GM18498 (cell line): Measurements from ENCODE around the gene IL4R.
"Not testable (repeated sequence)": the region's sequence is repeated elsewhere in the genome, so short reads cannot be mapped to it uniquely, and the experiment has no call there.

Experiments
- ATAC-seq: cut with Tn5 transposase; IDR thresholded peaks from one replicate; pipeline ENCODE4 v1.9.1; 2021; ENCODE audit warnings: mild to moderate bottlenecking, moderate library complexity; ENCODE audit not compliant: unreplicated experiment

Gene IL4R

GRCh38 chr16:27327586-27327915 is 13.8 kb downstream of the IL4R start:
- no peak for ATAC-seq

GRCh38 chr16:27328937-27329336 is 15.2 kb downstream of the IL4R start:
- no peak for ATAC-seq

DNA sequence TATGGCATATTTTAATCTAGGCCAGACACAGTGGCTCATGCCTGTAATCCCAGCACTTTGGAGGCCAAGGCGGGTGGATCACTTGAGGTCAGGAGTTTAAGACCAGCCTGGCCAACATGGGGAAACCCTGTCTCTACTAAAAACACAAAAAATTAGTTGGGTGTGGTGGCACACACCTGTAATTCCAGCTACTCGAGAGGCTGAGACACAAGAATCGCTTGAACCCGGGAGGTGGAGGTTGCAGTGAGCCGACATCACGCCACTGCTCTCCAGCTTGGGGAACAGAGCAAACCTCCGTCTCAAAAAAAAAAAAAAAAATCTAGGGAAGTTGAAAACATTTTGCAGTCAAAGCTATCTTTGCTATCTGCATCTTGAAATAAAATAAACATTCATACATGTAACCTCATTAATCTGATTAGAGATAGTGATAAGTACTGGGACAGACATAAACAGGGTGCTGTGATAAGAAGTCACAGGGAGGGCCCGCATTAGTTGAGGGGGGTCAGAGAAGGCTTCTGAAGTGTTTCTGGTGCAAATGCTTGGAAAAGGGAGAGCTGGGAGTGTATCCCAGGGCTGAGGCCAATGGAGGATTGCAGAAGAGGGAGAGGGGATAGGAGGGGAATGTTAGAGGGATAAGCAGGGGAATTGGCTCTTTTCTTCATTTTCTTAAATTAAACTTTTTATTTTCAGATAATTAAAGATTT is 15.8 kb downstream of the IL4R start:
- not testable (repeated sequence) for ATAC-seq

GRCh38 chr16:27330542-27330941 is 16.8 kb downstream of the IL4R start:
- no peak for ATAC-seq

- no peak for ATAC-seq
These were observed 18.3 kb downstream of the IL4R start for GRCh38 chr16:27332105-27332504.

DNA sequence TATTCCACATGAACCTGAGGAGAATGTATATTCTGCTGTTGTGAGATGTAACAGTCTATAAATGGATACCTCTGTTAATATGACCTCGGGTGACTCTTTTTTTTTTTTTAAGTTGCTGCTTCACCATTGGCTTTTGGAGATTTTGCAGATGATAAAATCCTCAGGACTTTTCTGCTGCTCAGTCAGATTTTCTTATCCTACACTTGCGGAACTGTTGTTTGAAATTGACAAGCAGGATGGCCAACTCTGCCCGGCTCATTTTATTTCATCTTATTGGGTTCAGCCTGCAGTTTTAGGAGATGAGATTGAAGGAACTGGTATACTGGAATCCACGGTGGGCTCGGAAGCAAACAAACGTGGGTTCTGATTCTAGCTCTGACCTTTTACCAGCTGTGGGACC is 19.3 kb downstream of the IL4R start:
- ATAC-seq, result no peak

- no peak for ATAC-seq
These were observed 19.8 kb downstream of the IL4R start for GRCh38 chr16:27333549-27333948.

- ATAC-seq, result no peak
These were observed 20.5 kb downstream of the IL4R start for GRCh38 chr16:27334192-27334764.

DNA sequence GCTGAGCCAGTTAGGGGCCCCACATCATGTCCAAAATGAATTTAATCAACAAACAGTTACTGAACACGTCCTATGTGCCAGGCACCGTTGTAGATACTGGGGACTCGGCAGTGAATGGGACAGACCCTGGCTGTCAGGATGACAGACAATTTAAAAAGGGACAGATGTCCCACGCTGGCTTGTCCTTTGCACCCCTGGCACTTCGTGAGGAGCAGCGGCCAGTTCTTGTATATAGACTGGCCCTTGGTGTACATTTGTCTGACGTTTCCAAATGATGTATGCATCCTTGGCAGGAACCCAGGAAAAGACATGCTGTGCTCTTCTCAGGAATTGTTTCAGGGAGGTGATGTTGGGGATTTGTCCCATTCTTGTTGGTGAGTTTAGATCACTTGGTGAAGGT is 21.1 kb downstream of the IL4R start:
- no peak for ATAC-seq

GRCh38 chr16:27335349-27336053 is 21.7 kb downstream of the IL4R start:
- no peak for ATAC-seq

DNA sequence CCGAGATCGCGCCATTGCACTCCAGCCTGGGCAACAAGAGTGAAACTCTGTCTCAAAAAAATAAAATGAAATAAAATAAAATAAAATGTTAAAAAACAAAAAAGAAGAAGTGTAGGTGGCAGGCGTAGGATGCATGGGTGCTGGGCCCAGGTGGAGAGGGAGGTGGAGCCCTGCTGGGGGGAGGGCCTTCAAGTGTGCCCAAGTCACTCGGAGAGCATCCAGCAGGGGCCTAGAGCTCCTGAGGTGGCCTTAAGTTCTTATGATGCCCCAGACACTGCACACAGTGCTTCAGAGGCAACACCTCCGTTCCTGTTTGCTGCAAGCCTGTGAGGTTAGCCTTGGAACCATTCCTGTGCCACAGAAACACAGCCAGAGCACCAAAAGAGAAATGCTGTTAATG is 23.2 kb downstream of the IL4R start:
- no peak for ATAC-seq

- ATAC-seq, result no peak
These were observed 25.4 kb downstream of the IL4R start for GRCh38 chr16:27339180-27339579.

DNA sequence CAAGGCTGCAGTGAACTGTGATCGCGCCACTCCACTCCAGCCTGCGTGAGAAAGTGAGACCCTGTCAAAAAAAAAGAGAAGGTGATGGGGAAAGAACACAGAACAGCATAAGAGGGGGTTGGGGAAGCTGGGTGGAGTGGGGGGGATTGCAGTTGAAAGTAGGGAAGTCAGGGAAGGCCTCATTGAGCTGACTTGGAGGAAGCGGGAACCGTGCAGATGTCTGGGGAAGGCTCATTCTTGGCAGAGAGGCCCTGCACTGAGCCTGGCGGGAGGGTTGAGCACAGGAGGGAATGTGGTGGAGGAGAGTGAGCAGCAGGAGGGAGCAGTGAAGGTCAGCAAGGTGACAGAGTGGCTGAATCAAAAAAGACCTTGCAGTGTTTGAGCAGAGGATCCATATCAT is 26.9 kb downstream of the IL4R start:
- ATAC-seq, result no peak

- ATAC-seq, result no peak
These were observed 27.8 kb downstream of the IL4R start for GRCh38 chr16:27341549-27341948.

DNA sequence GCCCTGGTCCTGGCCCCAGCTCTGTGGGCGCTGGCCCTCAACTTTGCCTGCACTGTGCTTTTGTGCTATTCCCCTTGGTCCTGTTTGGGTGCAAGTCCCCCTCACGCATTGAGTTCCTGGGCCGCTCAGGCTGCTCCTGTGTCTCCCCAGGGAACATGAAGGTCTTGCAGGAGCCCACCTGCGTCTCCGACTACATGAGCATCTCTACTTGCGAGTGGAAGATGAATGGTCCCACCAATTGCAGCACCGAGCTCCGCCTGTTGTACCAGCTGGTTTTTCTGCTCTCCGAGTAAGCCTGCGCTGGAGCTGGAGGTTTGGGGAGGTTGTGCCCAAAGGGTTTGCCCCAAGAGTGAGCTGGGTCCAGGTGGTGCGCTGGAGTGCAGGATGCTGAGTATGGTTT is 28.2 kb downstream of the IL4R start:
- no peak for ATAC-seq

DNA sequence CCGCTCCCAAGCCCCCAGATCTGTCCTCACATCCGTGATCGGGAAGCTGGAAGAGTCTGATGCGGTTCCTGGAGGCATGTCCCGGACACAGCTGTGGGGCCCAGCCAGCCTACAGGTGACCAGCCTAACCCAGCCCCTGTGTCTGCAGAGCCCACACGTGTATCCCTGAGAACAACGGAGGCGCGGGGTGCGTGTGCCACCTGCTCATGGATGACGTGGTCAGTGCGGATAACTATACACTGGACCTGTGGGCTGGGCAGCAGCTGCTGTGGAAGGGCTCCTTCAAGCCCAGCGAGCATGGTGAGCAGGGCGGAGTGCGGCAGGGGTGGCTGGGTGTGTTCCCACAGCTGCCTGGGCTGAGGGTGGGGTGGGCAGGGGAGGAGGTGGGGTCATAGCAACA is 30.9 kb downstream of the IL4R start:
- ATAC-seq, result no peak

- no peak for ATAC-seq
These were observed 31.4 kb downstream of the IL4R start for GRCh38 chr16:27345201-27345600.

GRCh38 chr16:27346819-27347218 is 33.0 kb downstream of the IL4R start:
- no peak for ATAC-seq

- no peak for ATAC-seq
These were observed 34.3 kb downstream of the IL4R start for GRCh38 chr16:27347930-27348685.

DNA sequence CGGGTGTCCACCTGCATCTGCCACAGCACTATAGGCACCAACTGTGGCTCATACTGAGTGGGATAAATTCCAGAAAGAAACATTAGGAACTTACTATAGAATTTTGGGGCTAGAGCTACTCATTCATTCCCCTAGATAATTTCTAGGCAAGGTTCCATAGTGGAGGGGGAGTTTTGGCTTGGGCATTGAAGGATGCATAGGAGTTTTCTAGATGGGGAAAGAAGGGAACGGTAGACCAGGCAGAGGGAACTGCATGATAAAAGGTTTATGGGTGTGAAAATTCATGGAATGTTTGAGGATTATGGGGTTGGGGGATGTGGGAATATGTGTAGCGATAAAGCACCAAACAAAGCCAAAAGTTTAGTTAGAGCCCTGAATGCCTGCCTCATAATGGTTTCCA is 35.5 kb downstream of the IL4R start:
- ATAC-seq, result no peak

GRCh38 chr16:27350006-27350405 is 36.2 kb downstream of the IL4R start:
- ATAC-seq, result no peak

GRCh38 chr16:27351989-27352388 is 38.2 kb downstream of the IL4R start:
- no peak for ATAC-seq
